Measurements from ENCODE around the gene ZNF99.
"Not testable (repeated sequence)": the region's sequence is repeated elsewhere in the genome, so short reads cannot be mapped to it uniquely, and the experiment has no call there.

The ZNF99 gene

GRCh38 chr19:22703096-22703495 is 80.9 kb downstream of the ZNF99 start:
- not testable (repeated sequence) for H3K27ac Mint-ChIP-seq; ATAC-seq (replicated peaks); H3K4me3 Mint-ChIP-seq; H3K27me3 Mint-ChIP-seq; H3K4me1 Mint-ChIP-seq; H3K36me3 Mint-ChIP-seq; DNase-seq
- peaks cover 4 to 12% of the 10 kb centered on the region in 2 donors for H3K9me3 Mint-ChIP-seq

- DNase-seq; H3K4me1 Mint-ChIP-seq; H3K36me3 Mint-ChIP-seq; ATAC-seq (replicated peaks); H3K27me3 Mint-ChIP-seq; H3K27ac Mint-ChIP-seq; H3K4me3 Mint-ChIP-seq: not testable (repeated sequence)
- peaks cover 4 to 12% of the 10 kb centered on the region in 2 donors for H3K9me3 Mint-ChIP-seq
These were observed 81.3 kb downstream of the ZNF99 start for GRCh38 chr19:22702661-22703060.
